Stimulated activated CD8-positive, alpha-beta memory T cell treated with anti-CD3 and anti-CD28 coated beads, Interleukin-7, amount 100 ng/mL, for 4 hours (primary cell): ENCODE results near the gene KIF26A.
"Not testable (repeated sequence)": the region's sequence is repeated elsewhere in the genome, so short reads cannot be mapped to it uniquely, and the experiment has no call there.

ENCODE experiments used
- DNase-seq, 2 donors: peaks; one replicate each; pipeline ENCODE4 v3.0.0-alpha.2; 2020; ENCODE audit warnings: low read depth in 2 of 2

KIF26A gene

DNA sequence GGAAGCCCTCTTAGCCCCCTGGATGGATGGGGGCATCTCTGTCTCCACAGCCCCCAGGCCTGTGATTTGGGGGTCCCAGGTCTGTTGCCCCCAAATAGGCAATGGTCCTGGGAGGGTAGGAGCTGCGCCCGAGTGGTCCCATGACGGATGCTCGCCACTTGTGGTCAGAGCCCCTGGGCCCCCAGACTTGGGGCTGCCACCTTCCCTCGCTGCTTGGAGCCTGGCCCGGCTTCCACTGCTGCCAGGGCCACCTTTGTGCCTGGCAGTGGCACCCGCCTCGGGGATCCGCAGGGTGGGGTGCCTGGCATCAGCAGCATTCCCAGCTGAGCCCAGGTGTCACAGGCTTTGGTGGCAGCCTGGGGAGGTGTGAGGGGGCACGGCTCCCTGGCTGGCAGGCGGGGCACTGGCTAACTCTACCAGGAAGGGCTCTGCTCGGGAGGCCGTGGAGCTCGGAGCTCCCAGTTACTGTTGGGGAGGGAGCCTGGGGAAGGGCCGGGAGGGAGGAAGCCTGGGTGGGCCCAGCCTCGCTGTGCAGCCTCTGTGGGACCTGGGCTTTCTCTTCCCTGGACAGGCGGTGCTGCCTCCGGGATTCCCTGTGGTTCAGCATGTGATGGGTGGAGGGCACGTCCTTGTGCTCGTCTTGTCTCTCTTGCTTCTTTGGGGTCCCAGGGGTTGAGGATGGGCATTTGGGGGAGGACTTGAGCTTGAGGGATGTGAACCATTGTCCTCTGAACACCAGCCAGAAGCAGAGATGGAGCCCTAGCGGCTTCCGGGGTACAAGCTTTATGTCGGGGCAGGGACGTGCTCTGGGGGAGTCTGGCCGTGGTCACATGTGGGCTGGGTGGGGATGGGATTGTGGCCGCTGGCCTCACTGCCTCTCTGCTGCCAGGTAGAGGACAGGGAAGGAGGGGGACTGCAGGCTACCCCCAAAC, 5.4 kb downstream of the KIF26A start:
- no peak for DNase-seq

- no peak for DNase-seq
Observed at GRCh38 chr14:104144453-104144790, 6.0 kb downstream of the KIF26A start.

DNA sequence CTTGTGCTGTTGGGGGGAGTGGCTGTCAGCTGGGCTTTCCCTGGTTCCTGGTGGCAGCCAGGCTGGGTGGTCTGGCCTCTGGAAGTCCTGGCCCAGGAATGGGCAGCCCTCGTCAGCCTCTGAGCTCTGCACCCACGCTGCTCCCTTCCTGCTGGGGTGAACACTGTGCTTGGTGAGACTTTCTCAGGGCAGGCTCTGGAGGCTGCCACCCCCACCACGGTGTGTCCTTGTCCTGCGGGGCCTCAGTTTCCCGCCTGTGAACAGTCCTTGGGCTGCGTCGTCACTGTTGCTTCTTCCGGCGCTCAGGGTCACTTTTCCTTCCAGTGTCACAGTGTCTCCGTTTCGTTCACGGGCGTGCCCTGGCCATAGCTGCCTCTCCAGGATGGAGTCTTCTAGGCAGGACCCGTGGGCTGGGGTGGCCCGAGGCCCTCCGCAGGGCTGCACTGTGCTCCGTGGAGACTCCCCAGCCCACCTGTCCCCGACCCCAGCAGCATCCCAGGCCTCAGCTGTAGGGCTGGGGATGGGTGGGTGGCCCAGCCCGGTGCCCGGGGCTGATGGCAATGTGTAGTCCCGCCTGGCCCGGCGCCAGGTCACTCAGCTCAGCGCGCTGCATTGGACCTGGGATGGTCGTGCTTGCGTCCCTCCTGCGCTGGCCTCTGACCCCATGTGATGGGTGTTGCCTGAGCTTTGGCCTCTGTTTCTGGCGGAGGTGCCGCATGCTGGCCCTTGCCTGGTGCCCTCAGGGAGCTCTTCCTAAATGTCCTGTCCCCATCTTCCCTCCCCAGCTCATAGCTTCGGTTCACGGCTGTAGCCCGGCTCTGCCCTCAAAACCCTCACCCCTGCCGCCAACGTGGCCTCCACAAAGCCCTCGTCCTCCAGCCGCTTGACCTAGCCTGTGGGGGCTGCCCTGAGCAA, 6.8 kb downstream of the KIF26A start:
- DNase-seq: no peak

GRCh38 chr14:104145826-104146601, 7.6 kb downstream of the KIF26A start:
- no peak for DNase-seq

GRCh38 chr14:104146651-104147345, 8.4 kb downstream of the KIF26A start:
- DNase-seq: no peak

DNA sequence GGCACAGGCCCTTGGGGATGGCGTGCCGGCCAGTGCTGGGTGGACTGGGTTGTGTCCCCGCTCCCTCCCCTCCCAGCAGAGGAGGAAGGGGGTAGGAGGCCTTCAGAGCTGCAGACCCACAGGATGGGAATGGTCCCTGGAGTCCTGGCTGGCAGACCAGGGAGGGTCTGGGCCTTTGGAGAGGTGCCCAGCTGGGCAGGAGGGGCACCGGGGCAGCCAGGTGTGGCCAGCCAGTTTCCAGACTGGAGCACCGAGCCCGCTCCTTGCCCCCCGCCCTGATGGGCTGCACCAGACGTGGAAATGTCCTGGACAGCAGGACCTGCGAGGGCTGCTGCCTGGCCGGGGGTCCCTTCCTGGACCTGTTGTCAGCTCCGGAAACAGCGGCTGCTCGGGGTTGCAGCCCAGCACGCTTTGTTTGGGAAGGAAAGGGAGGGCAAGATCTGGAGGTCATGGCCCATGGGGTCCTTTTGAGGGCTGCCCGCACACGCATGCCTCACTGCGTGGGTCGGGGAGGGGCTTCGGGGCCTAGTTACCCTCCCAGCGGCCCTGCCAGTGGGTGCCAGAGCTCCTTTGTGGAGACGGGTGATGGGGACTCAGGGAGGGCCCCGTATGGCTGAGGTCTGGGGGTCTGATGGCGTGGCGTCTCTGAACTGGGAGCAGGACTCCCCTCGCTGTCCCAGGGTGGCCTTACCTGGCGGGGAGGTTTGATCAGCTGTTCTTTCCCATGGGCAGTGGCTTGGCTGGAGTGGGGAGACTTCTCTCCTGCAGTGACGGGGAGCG, 9.1 kb downstream of the KIF26A start:
- no peak for DNase-seq

DNA sequence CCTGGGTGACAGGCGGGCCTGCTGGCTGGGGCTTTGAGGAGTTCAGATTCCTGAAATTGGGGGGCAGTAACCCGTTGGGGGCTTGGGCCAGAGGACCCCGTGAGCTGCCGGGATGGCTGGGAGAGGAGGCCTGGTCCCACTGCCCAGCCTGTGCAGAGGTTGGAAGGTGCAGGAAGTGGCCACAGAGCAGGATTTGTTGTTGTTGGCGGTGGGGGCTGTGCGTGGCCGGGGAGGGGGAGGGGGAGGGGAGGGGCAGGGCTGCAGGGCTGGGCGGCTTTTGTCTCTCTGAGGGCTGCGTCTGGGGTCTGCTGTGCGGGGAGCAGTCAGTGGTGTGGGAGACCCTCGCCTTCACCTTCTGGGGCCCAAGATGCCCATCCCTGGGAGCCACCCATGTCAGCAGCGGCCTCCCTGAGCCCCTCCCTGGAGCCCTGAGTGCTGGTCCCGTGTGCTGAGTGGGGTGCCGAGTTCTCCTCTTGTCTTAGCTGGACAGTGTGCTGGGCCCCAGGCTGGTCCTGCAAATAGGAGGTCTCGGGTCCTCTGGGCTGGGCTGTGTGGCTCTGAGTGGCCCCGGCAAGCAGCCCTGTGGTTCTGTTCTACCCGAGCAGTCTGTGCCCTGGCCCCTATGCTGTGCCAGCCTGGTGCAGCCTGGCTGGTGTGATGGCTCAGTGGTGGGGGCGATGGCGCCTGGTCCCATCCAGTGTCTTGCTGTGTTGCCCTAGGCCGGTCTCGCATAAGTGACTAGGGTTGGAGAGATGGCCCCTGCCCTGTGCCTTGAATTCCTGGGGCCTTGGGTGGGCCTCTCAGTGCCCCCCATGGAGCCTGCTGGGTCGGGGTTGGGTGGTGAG, 10.3 kb downstream of the KIF26A start:
- DNase-seq: no peak

DNA sequence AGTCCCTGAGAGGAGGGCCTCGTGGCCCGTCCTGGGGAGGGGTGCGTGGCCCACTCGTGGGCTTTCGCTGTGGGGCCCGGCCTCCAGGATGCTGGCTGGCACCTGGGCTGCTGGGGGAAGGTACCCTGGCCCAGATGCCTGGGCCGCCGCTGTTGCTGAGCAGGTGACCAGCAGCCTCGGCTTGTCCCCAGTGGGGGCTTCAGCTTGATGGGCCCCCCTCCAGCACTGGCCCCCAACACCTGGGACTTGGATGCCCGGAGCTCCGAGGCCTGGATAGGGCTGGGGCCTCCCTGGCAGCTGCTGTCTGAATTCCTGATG, 10.8 kb downstream of the KIF26A start:
- DNase-seq: no peak

- no peak for DNase-seq
Observed at GRCh38 chr14:104149617-104150135, 11.3 kb downstream of the KIF26A start.

GRCh38 chr14:104150136-104151025, 12.0 kb downstream of the KIF26A start:
- no peak for DNase-seq

DNA sequence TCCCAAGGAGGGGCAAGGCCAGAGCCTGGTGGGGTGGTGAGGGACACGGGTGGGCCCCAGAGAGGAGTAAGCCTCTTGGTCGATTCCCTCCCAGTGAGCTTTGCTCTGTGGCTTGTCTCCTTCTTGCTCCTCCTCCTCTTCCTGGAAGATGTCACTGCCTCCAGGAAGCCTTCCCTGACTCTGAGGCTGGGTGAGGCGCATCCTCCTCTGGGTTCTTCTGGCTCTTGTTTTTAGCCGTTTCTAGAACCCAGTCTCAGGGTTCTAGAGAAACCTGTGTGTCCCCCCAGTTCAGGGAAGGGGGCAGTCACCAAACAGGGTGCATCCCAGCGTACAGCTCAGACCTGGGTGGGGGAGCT, 12.6 kb downstream of the KIF26A start:
- no peak for DNase-seq

DNA sequence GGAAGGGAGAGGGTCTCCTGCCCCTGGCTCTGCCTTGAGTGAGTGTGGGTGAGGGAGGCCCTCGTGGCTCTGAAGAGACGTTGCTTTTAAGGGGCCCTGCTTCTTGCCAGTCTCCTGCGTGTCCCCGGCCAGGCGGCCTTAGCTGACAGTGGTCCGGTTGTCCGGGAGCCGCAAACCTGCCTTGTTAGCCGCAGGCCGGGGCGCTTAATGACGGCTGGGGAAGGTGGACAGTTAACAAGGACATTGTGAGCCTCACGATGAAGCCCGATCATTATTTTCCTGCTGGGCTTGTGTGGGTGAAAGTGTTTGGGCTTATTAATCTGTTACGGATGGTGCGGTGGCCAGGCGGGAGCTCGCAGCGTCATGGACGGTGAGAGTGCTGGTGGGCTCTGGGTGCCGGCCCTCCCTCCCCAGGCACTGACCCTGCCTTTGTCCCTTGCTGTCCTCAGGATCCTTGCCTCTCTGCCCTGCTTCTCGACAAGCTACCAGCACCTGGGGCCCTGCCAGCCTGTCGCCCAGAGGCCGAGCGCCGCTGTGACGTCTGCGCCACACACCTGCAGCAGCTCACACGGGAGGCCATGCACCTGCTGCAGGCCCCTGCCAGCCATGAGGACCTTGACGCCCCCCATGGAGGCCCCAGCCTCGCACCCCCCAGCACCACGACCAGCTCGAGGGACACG, 13.3 kb downstream of the KIF26A start:
- no peak for DNase-seq

DNA sequence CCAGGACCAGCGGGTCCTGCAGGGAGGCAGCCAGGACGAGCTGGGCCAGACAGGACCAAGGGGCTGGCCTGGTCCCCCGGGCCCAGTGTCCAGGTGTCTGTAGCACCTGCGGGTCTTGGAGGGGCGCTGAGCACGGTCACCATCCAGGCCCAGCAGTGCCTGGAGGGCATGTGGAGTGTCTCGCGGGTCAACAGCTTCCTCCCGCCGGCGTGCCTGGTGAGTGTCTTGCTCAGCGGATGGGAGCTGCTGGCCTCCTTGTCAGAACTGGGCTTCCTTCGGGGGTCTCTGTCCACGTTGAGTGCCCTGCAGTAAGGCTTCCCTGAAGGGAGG, 13.8 kb downstream of the KIF26A start:
- DNase-seq: no peak

DNA sequence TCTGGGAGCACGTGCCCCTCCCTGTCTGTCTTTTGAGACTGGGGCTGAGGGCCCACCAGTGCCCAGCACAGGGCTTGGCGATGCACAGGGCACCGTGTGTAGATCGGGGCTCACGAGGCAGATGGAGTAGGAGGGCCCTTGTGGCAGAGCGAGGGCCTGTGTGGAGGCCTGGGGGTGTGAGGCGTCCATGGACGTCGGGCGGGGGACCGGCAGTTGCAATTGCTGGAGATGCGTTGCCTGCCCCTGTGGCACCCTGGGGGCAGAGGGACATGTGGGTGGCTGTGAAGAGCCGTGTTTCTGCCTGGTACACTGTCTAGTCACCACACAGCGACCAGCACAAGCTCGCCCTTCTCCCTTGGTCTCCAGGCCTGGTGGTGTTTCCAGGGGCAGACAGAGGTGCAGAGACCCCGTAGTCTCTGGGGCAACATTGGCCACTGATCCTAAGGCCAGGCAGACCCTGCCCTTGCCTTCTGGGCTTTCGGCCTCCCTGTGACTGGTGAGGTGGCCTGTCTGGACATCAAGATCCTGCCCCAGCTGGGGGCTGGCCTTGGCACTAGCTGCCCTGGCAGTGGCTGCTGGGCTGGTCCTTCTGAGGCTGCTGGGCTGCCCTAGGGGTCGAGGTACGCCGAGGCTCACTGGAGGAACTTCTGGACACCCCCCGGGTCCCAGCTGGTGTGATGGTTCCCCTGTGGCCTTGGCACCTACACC, 14.5 kb downstream of the KIF26A start:
- DNase-seq: no peak

DNA sequence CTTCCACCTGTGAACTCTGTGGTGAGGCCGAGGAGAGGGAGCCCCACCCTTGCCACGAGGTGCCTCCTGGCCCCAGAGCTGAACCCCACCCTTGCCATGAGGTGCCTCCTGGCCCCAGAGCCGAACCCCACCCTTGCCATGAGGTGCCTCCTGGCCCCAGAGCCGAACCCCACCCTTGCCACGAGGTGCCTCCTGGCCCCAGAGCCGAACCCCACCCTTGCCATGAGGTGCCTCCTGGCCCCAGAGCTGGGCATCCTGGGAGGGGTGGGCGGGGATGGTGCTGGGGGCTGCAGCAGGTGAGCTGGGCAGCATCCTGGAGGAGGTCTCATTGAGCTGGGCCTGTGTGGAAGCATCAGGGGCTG, 15.0 kb downstream of the KIF26A start:
- DNase-seq: not testable (repeated sequence)

DNA sequence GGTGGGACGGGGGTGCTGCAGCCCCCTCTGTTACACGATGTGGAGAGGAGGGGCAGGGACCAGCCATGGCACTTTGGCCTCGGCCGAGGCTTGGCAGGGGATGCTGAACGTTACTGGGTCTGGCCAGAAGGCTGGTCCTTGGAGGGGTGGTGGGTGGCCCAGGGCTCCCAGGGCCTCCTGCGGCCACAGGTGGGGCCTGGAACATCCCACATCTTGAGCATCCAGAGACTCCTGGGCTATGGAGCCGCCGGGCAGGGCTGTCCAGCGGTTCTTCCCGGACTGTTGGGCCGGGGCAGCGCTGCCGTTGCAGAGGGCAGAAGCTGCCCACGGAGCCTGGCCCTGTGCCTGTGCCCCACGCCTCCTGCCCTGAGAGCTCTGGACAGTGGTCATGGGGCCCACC, 15.9 kb downstream of the KIF26A start:
- DNase-seq: no peak

- DNase-seq: no peak
Observed at GRCh38 chr14:104155513-104155912, 17.1 kb downstream of the KIF26A start.

DNA sequence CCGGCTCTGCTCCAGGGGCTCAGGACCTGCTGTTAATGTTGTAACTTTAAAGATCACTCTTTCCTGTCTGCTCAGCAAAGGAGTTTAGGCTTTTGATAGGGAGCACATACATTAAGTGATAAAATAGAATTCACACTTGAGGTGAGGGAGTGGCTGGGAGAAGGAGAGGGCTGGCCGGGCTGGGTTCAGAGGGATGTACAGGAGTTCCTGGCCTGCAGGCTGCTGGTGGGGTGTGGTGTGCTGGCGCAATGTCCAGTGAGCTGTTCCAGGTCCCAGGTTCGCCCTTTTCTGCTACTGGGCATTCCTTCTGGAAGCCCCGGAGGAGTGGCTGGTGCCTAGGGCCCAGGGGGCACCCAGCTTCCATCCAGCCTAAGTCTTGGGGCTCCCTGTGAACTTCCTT, 17.8 kb downstream of the KIF26A start:
- no peak for DNase-seq
